Endothelial cell of umbilical vein (primary cell): ENCODE measurements around the gene APEH. TPM values are rescaled to one million over a fixed set of nuclear protein-coding genes. Genes with fewer than 3 reads are reported as not detected.

ENCODE experiments used
- BruUV-seq: library from RNA; stranded (reverse); fragments of 400-500 nt; replicated peaks from 2 replicates; lab custom pipeline; 2021; lab: Mats Ljungman, UMichigan
- CTCF ChIA-PET: fragments of 300-600, 350-600 bp; sonication (Branson Sonifier 250); formaldehyde crosslinking; loops from one replicate; lab custom pipeline; 2021; ENCODE audit warnings: antibody characterized with exemption, inconsistent platforms; lab: Charles Lee
- POLR2A ChIA-PET: fragments of 300-600, 350-600 bp; sonication (Branson Sonifier 250); formaldehyde crosslinking; loops from one replicate; lab custom pipeline; 2021; ENCODE audit warnings: antibody characterized with exemption, inconsistent platforms; lab: Charles Lee
- DNase-seq: peaks from one replicate; pipeline ENCODE4 v3.0.0-alpha.2; 2011; ENCODE audit warnings: low read depth, low spot score
- FAIRE-seq: peaks from 2 replicates; lab custom pipeline; 2011; peaks lifted over from hg19 to GRCh38; lab: Jason Lieb, UNC
- H2AFZ ChIP-seq: 2 replicates; pipeline ENCODE4 v1.6.0; 2012; ENCODE audit warnings: low read depth, low read length, control low read depth, inconsistent platforms
- H3K27ac ChIP-seq: 2 replicates; pipeline ENCODE4 v1.5.1; 2011; ENCODE audit warnings: low read depth, mild to moderate bottlenecking, control low read depth, low read length, moderate library complexity; ENCODE audit not compliant: insufficient read depth
- H3K27me3 ChIP-seq, 2 experiments: 2 replicates each; pipeline versions ENCODE4 v1.6.0 to v1.6.1; 2011; ENCODE audit warnings: low read length in 2 of 2, mixed read lengths in 1 of 2; ENCODE audit not compliant: control insufficient read depth in 2 of 2, insufficient read depth in 2 of 2
- H3K36me3 ChIP-seq, 2 experiments: 2 replicates in 1 of 2; 3 replicates in 1 of 2; pipeline ENCODE4 v1.5.1; 2011; ENCODE audit warnings: low read length in 2 of 2, mild to moderate bottlenecking in 1 of 2, moderate library complexity in 1 of 2; ENCODE audit not compliant: control insufficient read depth in 2 of 2, insufficient read depth in 2 of 2; ENCODE audit errors: extremely low read depth in 1 of 2
- H3K4me1 ChIP-seq: 3 replicates; pipeline ENCODE4 v1.5.1; 2011; ENCODE audit warnings: mild to moderate bottlenecking, low read length; ENCODE audit not compliant: control insufficient read depth, insufficient read depth; ENCODE audit errors: extremely low read depth
- H3K4me2 ChIP-seq: 2 replicates; pipeline ENCODE4 v1.6.1; 2011; ENCODE audit warnings: low read length, control low read depth, mixed read lengths; ENCODE audit not compliant: insufficient read depth
- H3K4me3 ChIP-seq, 3 experiments: fragments of 200-600 bp in 1 of 3; sonication (generic), shearing (Covaris generic) in 1 of 3; replicated peaks in 1 of 3; 2 replicates each; pipeline ENCODE4 v1.5.1; 2011 to 2016; ENCODE audit warnings: control low read depth in 3 of 3, low read length in 3 of 3, mild to moderate bottlenecking in 2 of 3, inconsistent platforms in 1 of 3, low read depth in 1 of 3, moderate library complexity in 1 of 3; ENCODE audit not compliant: insufficient read depth in 1 of 3
- H3K79me2 ChIP-seq: 2 replicates; pipeline ENCODE4 v1.6.0; 2012; ENCODE audit warnings: low read length, inconsistent platforms; ENCODE audit not compliant: control insufficient read depth, insufficient read depth
- H3K9ac ChIP-seq: replicated peaks from 2 replicates; pipeline ENCODE3; 2011; ENCODE audit warnings: low read length, control low read depth; ENCODE audit not compliant: insufficient read depth; ENCODE audit errors: extremely low read depth
- H3K9me1 ChIP-seq: replicated peaks from 3 replicates; pipeline ENCODE4 v1.6.0; 2011; ENCODE audit warnings: mild to moderate bottlenecking, low read length; ENCODE audit not compliant: control insufficient read depth, insufficient read depth; ENCODE audit errors: extremely low read depth
- H3K9me3 ChIP-seq: replicated peaks from 2 replicates; pipeline ENCODE4 v1.5.1; 2012; ENCODE audit warnings: low read length, inconsistent platforms; ENCODE audit not compliant: control insufficient read depth, insufficient read depth
- H4K20me1 ChIP-seq: replicated peaks from 2 replicates; pipeline ENCODE3; 2011; ENCODE audit warnings: mild to moderate bottlenecking, low read length; ENCODE audit not compliant: control insufficient read depth, insufficient read depth; ENCODE audit errors: extremely low read depth
- EZH2 ChIP-seq: IDR thresholded peaks from 2 replicates; pipeline ENCODE4 v1.6.1; 2012; ENCODE audit warnings: borderline replicate concordance, low read depth, mild to moderate bottlenecking, moderate library complexity, low read length, inconsistent platforms; ENCODE audit not compliant: severe bottlenecking
- FOS ChIP-seq: IDR thresholded peaks from 2 replicates; pipeline ENCODE4 v1.6.1; 2011; ENCODE audit warnings: mild to moderate bottlenecking, low read length, moderate library complexity, borderline replicate concordance; ENCODE audit not compliant: insufficient read depth
- GATA2 ChIP-seq: IDR thresholded peaks from 2 replicates; pipeline ENCODE4 v1.7.0; 2011; ENCODE audit warnings: low read depth, mild to moderate bottlenecking, moderate library complexity, mixed read lengths, low read length; ENCODE audit not compliant: insufficient read length, insufficient read depth
- JUN ChIP-seq: IDR thresholded peaks from 2 replicates; pipeline ENCODE4 v1.6.1; 2011; ENCODE audit warnings: borderline replicate concordance, low read depth; ENCODE audit not compliant: insufficient read length, insufficient read depth
- MYC ChIP-seq: IDR thresholded peaks from one replicate; pipeline ENCODE4 v1.6.1; 2011; ENCODE audit warnings: mild to moderate bottlenecking, low read depth, low read length
- POLR2A ChIP-seq: IDR thresholded peaks from 2 replicates; pipeline ENCODE4 v1.6.1; 2012; ENCODE audit warnings: low read depth, mild to moderate bottlenecking, control low read depth, low read length
- POLR2AphosphoS5 ChIP-seq: IDR thresholded peaks from 2 replicates; pipeline ENCODE4 v1.6.1; 2012; ENCODE audit warnings: low read depth, mild to moderate bottlenecking, control low read depth, low read length, moderate library complexity; ENCODE audit not compliant: insufficient read depth
- dilution Hi-C: fragments of 300-500 bp; cut with MboI; formaldehyde crosslinking; loops from one replicate; pipeline ENCODE4 v1.15.0; 2019; ENCODE audit warnings: low sequenced_read_pairs; ENCODE audit not compliant: extremely low pct_ligation_motif_present
- intact Hi-C: fragments of 100-400 bp; cut with micrococcal nuclease; formaldehyde crosslinking; loops from one replicate; pipeline ENCODE4 v1.10.0; 2022
- polyA plus RNA-seq, 4 experiments: library from polyadenylated mRNA; depleted of rRNA in 3 of 4; stranded (reverse) in 3 of 4; unstranded in 1 of 4; fragments of >200 nt; gene quantifications; 2 replicates each; pipeline versions ENCODE4 v1.2.1 to v1.2.3, GENCODE V29; 2011 to 2012; ENCODE audit warnings: missing spikeins in 1 of 4
- total RNA-seq: library from RNA; stranded (reverse); gene quantifications from 2 replicates; pipeline ENCODE4 v1.2.3, GENCODE V29; 2021
- TF ChIP-seq, protein P1 (sequence below), 2 donors: IDR thresholded peaks; 1 replicate in 1 of 2; 2 replicates in 1 of 2; pipeline ENCODE4 v1.5.1; 2011; ENCODE audit warnings: low read length in 2 of 2, mild to moderate bottlenecking in 2 of 2, moderate library complexity in 2 of 2, control low read depth in 1 of 2, inconsistent platforms in 1 of 2, low read depth in 1 of 2; ENCODE audit not compliant: insufficient read depth in 1 of 2; ENCODE audit errors: extremely low read depth in 1 of 2
- TF ChIP-seq, protein P2 (sequence below): IDR thresholded peaks from 2 replicates; pipeline ENCODE4 v1.6.1; 2011; ENCODE audit not compliant: insufficient read depth, insufficient read length

The APEH gene
- total and polyA plus RNA-seq, 2 donors (not counting 3 experiments of a cell fraction or from before 2014, with no cell fraction given): 68.2 to 74.3 TPM

DNA sequence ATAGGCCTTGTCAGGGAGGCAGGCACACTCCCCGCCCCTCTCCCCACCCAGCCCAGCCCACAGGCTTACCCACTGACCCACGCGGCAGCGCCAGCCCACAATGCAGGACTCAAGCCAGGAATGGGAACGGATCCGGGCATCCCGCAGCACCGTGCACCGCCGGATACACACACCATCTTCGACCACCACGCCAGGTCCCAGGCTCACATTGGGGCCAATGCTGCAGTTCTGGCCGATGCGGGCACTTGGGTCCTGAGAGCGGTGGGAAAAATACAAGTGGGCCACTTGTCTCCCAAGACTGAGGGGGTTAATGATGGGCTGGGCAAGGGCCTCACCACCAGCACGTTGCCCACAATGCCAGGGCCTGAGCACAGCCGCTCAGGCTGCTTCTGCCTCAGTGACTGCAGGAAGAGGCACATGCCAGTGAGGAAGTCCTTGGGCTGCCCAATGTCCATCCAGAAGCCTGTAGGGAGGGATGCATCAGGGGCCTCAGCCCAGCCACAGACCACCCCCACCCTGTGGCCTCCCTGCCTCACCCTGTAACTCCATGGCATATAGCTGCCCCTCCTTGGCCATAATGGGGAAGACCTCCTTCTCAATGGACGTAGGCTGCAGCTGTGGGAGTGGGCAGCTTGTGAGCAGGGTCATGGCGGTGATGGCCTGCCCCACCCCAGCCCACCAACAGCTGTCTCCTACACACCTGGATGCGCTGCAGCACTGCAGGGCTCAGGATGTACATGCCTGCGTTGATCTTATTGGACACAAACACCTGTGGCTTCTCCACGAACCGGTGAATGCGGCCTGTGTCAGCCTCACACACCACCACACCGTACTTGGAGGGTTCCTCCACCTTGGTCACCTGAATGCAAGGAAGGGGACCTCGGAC is 48.0 kb downstream of the APEH start:
- TF ChIP-seq, protein P1, sequence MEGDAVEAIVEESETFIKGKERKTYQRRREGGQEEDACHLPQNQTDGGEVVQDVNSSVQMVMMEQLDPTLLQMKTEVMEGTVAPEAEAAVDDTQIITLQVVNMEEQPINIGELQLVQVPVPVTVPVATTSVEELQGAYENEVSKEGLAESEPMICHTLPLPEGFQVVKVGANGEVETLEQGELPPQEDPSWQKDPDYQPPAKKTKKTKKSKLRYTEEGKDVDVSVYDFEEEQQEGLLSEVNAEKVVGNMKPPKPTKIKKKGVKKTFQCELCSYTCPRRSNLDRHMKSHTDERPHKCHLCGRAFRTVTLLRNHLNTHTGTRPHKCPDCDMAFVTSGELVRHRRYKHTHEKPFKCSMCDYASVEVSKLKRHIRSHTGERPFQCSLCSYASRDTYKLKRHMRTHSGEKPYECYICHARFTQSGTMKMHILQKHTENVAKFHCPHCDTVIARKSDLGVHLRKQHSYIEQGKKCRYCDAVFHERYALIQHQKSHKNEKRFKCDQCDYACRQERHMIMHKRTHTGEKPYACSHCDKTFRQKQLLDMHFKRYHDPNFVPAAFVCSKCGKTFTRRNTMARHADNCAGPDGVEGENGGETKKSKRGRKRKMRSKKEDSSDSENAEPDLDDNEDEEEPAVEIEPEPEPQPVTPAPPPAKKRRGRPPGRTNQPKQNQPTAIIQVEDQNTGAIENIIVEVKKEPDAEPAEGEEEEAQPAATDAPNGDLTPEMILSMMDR (IDR thresholded peaks at IDR 0.05; ENCODE audit: extremely low read depth in 1 of 2, insufficient read depth in 1 of 2, low read depth in 1 of 2, low read length in 2 of 2): no peak
- TF ChIP-seq POLR2A (no peak), EZH2 (no peak), MYC (no peak), FOS (no peak), POLR2AphosphoS5 (no peak), GATA2 (no peak), JUN (no peak)
- TF ChIP-seq, protein P2, sequence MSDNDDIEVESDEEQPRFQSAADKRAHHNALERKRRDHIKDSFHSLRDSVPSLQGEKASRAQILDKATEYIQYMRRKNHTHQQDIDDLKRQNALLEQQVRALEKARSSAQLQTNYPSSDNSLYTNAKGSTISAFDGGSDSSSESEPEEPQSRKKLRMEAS: no peak
- Histone ChIP-seq H3K4me3 (peak overlapping the region in 1 of 3 experiments; percentile 81), H3K27ac (no peak overlapping the region), H3K4me1 (peaks cover 19% of the 10 kb centered on the region), H3K9me3 (no peaks in the 10 kb centered on the region), H3K79me2 (peaks cover 13% of the 10 kb centered on the region), H3K4me2 (peak overlapping the region; percentile 83), H2AFZ (no peak overlapping the region), H4K20me1 (no peaks in the 10 kb centered on the region), H3K9me1 (no peaks in the 10 kb centered on the region), H3K9ac (no peak overlapping the region), H3K36me3 (peaks cover 3 to 32% of the 10 kb centered on the region in 2 experiments), H3K27me3 (no peaks in the 10 kb centered on the region)
- ChIA-PET POLR2A (no interaction called here), CTCF (interaction anchor here (1.0 to 2.9 kb wide), 3 partner anchors 116 to 182 kb away, joined by 3 to 9 read pairs (median 3); no protein-coding TSS in a partner anchor)
- DNase-seq (no peak), FAIRE-seq (no peak)
- dilution Hi-C loops (no loop called here), intact Hi-C loops (loop anchor here (10.0 kb wide), 1 partner anchor 363 kb away; the partner anchor contains the start of gene RBM5)
- BruUV-seq: no TSS peak
